HG03460 (cell line): Measurements from ENCODE around the gene COMMD9.
"Not testable (repeated sequence)": the region's sequence is repeated elsewhere in the genome, so short reads cannot be mapped to it uniquely, and the experiment has no call there.

Experiments used
- ATAC-seq: cut with Tn5 transposase; IDR thresholded peaks from one replicate; pipeline ENCODE4 v1.9.1; 2021; ENCODE audit not compliant: unreplicated experiment

The COMMD9 gene

DNA sequence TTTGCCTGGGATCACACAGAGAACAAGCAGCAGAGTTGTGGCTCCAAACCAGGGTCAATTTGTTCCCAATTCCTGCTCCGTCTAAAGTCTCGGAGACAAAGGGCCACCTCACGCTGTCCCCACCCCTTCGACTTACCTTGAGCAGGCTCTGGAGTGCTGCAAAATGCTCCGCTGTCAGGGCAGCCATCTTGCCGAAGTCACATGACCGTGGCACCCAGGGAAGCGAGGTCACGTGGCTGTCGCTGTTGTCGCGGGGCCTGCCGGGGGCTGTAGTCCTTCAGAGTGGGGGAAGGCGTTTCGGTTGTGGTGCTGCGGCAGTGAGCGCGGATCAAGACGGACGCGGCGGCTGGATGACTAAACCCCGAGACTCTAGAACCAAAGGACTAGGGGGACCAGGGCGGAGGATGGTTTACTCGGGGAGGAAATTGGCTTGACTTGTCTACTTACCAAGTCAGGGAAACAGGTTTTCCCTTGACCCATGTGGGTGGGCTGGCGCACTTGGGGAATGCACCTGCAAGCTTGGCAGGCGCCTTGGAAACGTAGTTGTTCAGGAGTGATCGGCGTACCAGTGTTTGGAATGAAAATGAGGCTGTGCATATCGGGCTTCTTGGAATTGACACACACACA lies at the start of gene COMMD9:
Gene COMMD9 (minus strand): TSS at position 199 of the 627 bp plus-strand sequence. CDS start 12 bp downstream, at position 187.
- ATAC-seq: peak; percentile 99

- no peak for ATAC-seq
These were observed 44.7 kb upstream of the COMMD9 start for GRCh38 chr11:36333897-36334296.

DNA sequence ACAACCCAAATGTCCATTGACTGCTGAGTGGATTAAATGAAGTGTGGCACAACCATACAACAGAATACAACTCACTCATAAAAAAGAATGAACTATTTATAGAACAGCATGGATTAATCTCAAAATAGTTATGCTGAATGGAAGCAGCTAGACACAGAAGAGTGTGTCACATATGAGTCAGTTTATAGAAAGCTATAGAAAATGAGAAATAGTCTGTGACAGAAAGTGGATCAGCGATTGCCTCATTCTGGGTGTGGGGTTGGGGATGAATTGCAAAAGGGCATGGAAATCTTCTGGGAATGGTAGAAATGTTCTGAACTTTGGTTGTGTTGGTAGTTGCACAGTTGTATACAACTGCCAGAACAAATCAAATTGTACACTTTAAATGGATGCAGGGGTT lies 44.2 kb upstream of the COMMD9 start:
- ATAC-seq: no peak

DNA sequence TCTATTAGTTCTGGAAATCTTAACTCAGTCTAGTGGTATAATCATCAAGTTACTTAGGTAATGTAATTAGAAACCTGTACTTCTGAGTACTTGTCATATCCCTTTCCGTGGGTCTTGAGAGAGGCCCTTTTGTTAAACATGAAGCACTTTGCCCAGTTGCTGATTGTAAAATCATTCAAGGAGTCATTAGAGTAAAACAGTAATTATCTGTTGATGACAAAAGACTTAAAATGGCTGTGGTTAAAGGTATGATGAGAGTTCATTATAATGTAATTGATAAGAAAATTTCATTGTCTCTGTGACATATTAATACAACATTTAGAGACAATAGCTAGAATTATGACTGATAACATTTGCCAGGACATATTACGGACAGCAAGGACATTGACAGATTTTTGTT lies 41.2 kb upstream of the COMMD9 start:
- ATAC-seq: no peak

DNA sequence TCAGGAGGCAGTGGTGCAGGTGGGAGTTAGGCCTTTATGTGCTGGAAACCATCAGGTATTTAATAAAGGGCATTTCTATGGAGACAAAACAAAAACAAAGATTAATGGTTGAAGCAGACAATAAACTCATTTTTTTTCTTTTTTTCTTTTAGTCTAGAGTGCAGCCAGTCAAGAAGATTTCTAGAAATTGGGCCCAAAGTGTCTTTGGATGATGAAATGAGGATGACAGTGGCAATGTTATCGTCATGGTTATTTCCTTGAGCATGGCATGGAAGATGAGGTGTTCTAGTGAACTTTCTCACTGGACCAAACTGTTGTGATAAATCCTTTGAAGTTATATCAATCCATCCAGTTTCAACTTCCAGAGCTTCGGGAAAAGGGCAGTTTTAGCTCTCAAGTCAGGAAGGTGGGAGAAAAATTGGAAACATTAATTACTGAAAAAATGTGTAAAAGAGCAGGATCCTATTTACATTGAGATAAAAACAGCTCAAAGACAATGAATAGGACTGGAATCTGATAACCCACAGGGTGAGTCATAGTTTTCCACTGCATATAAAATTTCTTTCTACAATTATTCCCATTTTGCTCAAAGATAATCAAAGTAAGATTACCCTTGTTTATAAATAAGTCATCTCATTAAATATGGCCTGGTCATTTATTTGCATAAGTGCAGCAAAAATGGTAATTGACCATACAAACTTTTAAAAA lies 39.9 kb upstream of the COMMD9 start:
- ATAC-seq: no peak

GRCh38 chr11:36326524-36327419 lies 37.5 kb upstream of the COMMD9 start:
- ATAC-seq: no peak

DNA sequence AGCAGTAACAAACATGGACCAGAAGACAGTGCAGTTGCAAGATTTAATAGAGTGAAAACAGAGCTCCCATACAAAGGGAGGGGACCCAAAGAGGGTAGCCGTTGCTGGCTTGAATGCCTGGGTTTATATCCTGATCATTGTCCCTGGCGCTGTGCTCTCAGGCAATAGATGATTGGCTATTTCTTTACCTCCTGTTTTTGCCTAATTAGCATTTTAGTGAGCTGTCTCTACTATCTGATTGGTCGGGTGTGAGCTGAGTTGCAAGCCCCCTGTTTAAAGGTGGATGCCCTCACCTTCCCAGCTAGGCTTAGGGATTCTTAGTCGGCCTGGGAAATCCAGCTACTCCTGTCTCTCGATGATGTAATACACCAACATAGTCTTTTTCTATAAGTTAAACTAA lies 36.2 kb upstream of the COMMD9 start:
- not testable (repeated sequence) for ATAC-seq

DNA sequence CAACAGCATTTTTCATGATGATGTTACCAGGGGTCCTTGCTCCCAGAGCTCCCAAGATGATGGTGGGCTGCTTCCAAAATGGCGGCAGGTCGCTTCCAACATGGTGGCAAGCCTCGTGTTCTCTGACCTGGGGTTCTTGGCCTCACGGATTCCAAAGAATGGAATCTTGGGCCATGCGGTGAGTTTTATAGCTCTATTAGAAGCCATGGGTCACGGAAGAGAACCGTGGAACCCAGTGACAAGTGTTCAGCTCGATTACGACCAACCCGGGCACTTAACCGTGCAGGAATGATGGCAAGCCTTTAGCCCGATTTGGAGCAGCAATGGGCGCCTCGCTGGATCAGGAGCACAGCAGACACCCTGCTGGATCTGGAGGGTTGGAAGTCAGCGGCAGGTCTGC lies 35.7 kb upstream of the COMMD9 start:
- not testable (repeated sequence) for ATAC-seq

GRCh38 chr11:36317992-36318391 lies 28.8 kb upstream of the COMMD9 start:
- ATAC-seq: no peak

DNA sequence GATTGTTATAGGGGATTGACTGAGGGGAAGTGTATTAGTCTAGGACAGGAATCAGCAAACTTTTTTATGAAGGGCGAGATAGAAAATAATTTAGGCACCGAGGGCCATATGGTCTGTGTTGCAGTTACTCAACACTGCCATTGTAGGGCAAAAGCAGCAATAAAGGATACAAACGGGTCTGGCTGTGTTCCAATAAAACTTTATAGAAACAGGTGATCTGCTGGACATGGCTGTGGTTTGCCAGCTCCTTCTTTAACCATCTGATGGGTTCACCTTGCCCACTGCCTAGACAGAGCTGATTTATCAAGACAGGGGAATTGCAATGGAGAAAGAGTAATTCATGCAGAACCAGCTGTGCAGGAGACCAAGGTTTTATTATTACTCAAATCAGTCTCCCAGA lies 26.8 kb upstream of the COMMD9 start:
- no peak for ATAC-seq

DNA sequence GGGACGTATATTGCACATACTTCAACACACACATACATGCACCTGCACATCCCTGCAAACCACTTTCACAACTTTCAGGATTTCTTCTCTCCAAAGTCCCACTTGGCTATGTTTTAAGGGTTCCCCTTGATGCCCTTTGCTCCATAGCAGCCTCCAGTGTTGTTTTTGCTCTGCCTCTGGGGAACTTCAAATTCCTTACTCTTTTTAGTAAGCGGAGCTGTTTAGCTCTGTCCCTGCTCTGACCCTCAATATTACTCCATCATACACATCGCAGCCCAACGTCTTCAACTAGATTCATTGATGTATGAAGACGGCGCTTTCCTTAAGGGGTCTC lies 25.2 kb upstream of the COMMD9 start:
- ATAC-seq: no peak

DNA sequence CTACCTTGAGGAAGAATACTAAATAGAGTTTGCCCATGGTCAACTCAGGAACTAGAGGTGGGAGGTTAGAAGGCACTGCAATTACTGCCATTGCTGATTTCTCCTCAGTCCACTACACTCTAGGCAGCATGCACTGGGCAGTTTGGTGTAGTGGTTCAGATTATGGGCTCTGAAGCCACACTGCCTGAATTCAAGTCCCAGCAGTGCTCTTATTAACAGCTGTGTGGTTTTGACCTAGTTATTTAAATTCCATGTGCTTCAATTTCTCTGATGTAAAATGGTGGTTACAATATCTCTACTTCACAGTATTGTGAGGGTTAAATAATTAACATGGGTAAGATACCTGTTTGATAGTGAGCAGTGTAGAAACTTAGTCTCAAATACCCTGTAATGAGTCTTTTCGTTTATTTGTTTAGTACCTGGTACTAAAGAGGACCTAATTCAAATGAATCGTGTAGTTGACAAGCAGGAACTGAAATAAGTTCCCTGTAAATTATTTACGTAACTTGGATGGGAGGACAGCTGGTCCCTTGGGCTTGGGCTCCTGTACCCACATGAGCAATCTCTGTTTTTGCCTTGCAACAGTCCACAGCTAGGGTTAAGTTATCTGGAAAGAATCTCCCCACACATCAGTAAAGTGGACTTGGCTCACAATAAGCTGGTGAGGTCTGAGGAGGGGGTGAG lies 24.7 kb upstream of the COMMD9 start:
- ATAC-seq: no peak

GRCh38 chr11:36312611-36313472 lies 23.6 kb upstream of the COMMD9 start:
- ATAC-seq: no peak

- ATAC-seq: no peak
These were observed 22.8 kb upstream of the COMMD9 start for GRCh38 chr11:36311926-36312595.

- ATAC-seq: no peak
These were observed 20.6 kb upstream of the COMMD9 start for GRCh38 chr11:36309779-36310178.

DNA sequence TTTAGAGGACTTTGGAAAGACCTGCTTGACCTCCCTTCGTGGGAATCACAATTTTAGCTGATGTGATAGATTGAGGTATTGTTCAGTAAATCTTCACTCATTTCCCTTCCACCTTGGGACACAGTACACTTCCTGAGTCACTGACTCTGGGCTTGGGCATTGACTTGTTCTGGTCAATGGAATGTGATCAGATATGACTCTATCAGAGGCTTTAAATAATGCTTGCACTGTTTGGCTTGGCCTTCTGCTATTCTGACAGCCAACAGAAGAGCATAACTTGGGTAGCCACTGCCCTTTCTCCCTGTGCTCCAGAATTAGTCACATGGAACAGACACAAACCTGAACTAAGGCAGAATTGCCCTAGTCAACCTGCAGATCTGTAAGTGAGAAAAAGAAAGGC lies 19.4 kb upstream of the COMMD9 start:
- ATAC-seq: no peak

DNA sequence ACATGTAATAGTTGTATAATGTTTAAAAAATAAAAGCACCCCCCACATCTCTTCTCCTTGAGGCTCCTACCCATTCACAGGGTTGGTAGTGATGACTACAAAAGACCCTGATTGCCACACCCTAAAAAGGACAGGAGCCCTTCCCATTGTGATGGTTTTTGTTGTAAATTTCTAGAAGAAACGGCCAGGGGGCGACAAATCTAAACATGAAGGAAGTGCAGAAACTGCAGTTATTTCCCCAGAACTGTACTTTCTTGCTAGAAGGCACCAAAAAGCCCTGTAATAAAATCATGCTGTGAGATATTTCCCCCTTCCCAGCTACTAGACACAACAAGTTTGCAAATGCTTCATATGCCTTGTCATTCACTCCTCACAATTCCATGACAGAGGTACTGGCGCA lies 17.7 kb upstream of the COMMD9 start:
- ATAC-seq: no peak

GRCh38 chr11:36305047-36305446 lies 15.8 kb upstream of the COMMD9 start:
- no peak for ATAC-seq

- ATAC-seq: no peak
These were observed 15.1 kb upstream of the COMMD9 start for GRCh38 chr11:36304351-36304750.

DNA sequence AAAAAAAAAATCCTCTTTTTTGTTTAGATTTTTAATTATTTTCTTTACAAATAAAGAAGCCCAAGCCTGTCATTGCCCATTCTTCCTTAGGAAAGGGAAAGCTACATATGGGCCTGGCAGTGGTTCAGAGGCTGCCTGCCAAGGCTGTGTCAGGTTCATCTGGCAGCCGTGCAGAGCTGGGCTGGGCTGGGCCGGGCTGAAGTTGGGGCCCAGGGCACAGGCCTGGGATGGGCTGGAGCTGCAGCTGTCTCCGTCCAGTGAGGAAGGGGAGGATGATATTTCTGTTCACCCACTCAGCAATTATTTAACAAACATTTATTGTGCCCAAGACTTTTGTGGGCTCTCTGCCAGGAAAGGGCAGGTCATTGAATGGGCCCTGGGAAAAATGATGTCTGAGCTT lies 11.4 kb upstream of the COMMD9 start:
- ATAC-seq: no peak
